G401.6 (cell line): ENCODE measurements around the gene FUT1.
"Not testable (repeated sequence)": the region's sequence is repeated elsewhere in the genome, so short reads cannot be mapped to it uniquely, and the experiment has no call there.

Experiments
- FAIRE-seq: peaks from 2 replicates; lab custom pipeline; 2012; peaks lifted over from hg19 to GRCh38; lab: Jason Lieb, UNC

FUT1 gene

GRCh38 chr19:48740164-48740972, 12.1 kb downstream of the FUT1 start, which contains the start of gene RASIP1:
Gene RASIP1 (minus strand): TSS chr19:48740610. CDS start chr19:48740282, 328 bp downstream.
- FAIRE-seq = no peak

GRCh38 chr19:48739404-48740163, 12.9 kb downstream of the FUT1 start:
- FAIRE-seq = no peak

- no peak for FAIRE-seq
Observed at GRCh38 chr19:48738557-48739403, 13.7 kb downstream of the FUT1 start.

- FAIRE-seq = no peak
Observed at GRCh38 chr19:48737360-48737998, 15.0 kb downstream of the FUT1 start.

GRCh38 chr19:48735031-48735615, 17.3 kb downstream of the FUT1 start:
- peak; percentile 23 for FAIRE-seq

GRCh38 chr19:48734625-48735024, 17.8 kb downstream of the FUT1 start:
- FAIRE-seq = no peak

GRCh38 chr19:48731452-48731851, 21.0 kb downstream of the FUT1 start:
- no peak for FAIRE-seq

GRCh38 chr19:48728911-48729664, 23.4 kb downstream of the FUT1 start:
- FAIRE-seq = no peak

- FAIRE-seq = no peak
Observed at GRCh38 chr19:48726556-48726955, 25.9 kb downstream of the FUT1 start.

GRCh38 chr19:48724796-48725753, 27.4 kb downstream of the FUT1 start:
- FAIRE-seq = peak; percentile 94

GRCh38 chr19:48722196-48722708, 30.2 kb downstream of the FUT1 start:
- no peak for FAIRE-seq

- FAIRE-seq = peak; percentile 99
Observed at GRCh38 chr19:48720613-48721296, 31.7 kb downstream of the FUT1 start.

- FAIRE-seq = no peak
Observed at GRCh38 chr19:48720251-48720612, 32.2 kb downstream of the FUT1 start.

GRCh38 chr19:48719263-48720171, 32.9 kb downstream of the FUT1 start, which contains the start of gene MAMSTR:
Gene MAMSTR (minus strand): TSS chr19:48719725. CDS start chr19:48719031, 694 bp downstream.
- no peak for FAIRE-seq

- FAIRE-seq = no peak
Observed at GRCh38 chr19:48718711-48719231, 33.7 kb downstream of the FUT1 start.

- not testable (repeated sequence) for FAIRE-seq
Observed at GRCh38 chr19:48718106-48718505, 34.3 kb downstream of the FUT1 start.

GRCh38 chr19:48716562-48717291, 35.7 kb downstream of the FUT1 start:
- peak; percentile 70 for FAIRE-seq
